Common myeloid progenitor, CD34-positive (primary cell): ENCODE data around the gene CNTLN. TPM values are rescaled to one million over a fixed set of nuclear protein-coding genes. Genes with fewer than 3 reads are reported as not detected.

Source experiments
- CTCF ChIA-PET: fragments of 350-600 bp; sonication (Branson Sonifier 250); formaldehyde crosslinking; loops from one replicate; lab custom pipeline; 2021; ENCODE audit warnings: antibody characterized with exemption; lab: Charles Lee
- POLR2A ChIA-PET: fragments of 350-600 bp; sonication (Branson Sonifier 250); formaldehyde crosslinking; loops from one replicate; lab custom pipeline; 2021; ENCODE audit warnings: antibody characterized with exemption; lab: Charles Lee
- DNase-seq, 3 donors: peaks; one replicate each; pipeline versions ENCODE4 v3.0.0 to v3.0.0-alpha.2; 2013
- H3K27ac ChIP-seq, 2 experiments: 1 replicate in 1 of 2; 2 replicates in 1 of 2; pipeline ENCODE4 v1.7.0; 2013; ENCODE audit warnings: inconsistent platforms in 2 of 2, low read length in 2 of 2, mild to moderate bottlenecking in 2 of 2, low read depth in 1 of 2, moderate library complexity in 1 of 2; ENCODE audit not compliant: severe bottlenecking in 2 of 2, insufficient read depth in 1 of 2, poor library complexity in 1 of 2
- H3K27me3 ChIP-seq, 5 experiments: replicated peaks in 2 of 5; 1 replicate in 3 of 5; 2 replicates in 2 of 5; pipeline versions ENCODE4 v1.6.1 to v1.7.0; 2013; ENCODE audit warnings: low read length in 4 of 5, mild to moderate bottlenecking in 2 of 5, moderate library complexity in 2 of 5, inconsistent platforms in 1 of 5; ENCODE audit not compliant: insufficient read depth in 5 of 5, control insufficient read depth in 4 of 5
- H3K36me3 ChIP-seq, 4 experiments: 1 replicate in 2 of 4; 2 replicates in 2 of 4; pipeline versions ENCODE4 v1.6.1 to v1.7.0; 2013; ENCODE audit warnings: low read length in 3 of 4, control low read depth in 1 of 4, mild to moderate bottlenecking in 1 of 4; ENCODE audit not compliant: control insufficient read depth in 4 of 4, insufficient read depth in 4 of 4
- H3K4me1 ChIP-seq, 4 experiments: 1 replicate in 3 of 4; 2 replicates in 1 of 4; pipeline versions ENCODE4 v1.6.1 to v1.7.1; 2013; ENCODE audit warnings: low read length in 3 of 4, mild to moderate bottlenecking in 3 of 4, control low read depth in 1 of 4, inconsistent platforms in 1 of 4, moderate library complexity in 1 of 4; ENCODE audit not compliant: control insufficient read depth in 4 of 4, insufficient read depth in 4 of 4; ENCODE audit errors: control extremely low read depth in 1 of 4
- H3K4me3 ChIP-seq, 7 experiments: 1 replicate in 4 of 7; 2 replicates in 3 of 7; pipeline versions ENCODE4 v1.5.1 to v1.7.0; 2013; ENCODE audit warnings: mild to moderate bottlenecking in 7 of 7, low read length in 6 of 7, moderate library complexity in 6 of 7, inconsistent platforms in 2 of 7, low read depth in 2 of 7, control low read depth in 1 of 7; ENCODE audit not compliant: insufficient read depth in 4 of 7, control insufficient read depth in 1 of 7; ENCODE audit errors: extremely low read depth in 1 of 7
- H3K9me3 ChIP-seq, 5 experiments: 1 replicate in 4 of 5; 2 replicates in 1 of 5; pipeline versions ENCODE4 v1.6.1 to v1.7.1; 2013; ENCODE audit warnings: low read length in 4 of 5, mild to moderate bottlenecking in 2 of 5, inconsistent platforms in 1 of 5, low read depth in 1 of 5, moderate library complexity in 1 of 5; ENCODE audit not compliant: control insufficient read depth in 4 of 5, insufficient read depth in 2 of 5; ENCODE audit errors: control extremely low read depth in 1 of 5
- WGBS: methylation state at CpG from one replicate; pipeline ENCODE4 v1.1.5; 2013; ENCODE audit not compliant: insufficient coverage; 5-methylcytosine and 5-hydroxymethylcytosine counted together
- polyA plus RNA-seq: library from polyadenylated mRNA; unstranded; fragments of 120-200 nt; gene quantifications from one replicate; pipeline ENCODE4 v1.2.1, GENCODE V29; 2013

CNTLN gene, protein sequence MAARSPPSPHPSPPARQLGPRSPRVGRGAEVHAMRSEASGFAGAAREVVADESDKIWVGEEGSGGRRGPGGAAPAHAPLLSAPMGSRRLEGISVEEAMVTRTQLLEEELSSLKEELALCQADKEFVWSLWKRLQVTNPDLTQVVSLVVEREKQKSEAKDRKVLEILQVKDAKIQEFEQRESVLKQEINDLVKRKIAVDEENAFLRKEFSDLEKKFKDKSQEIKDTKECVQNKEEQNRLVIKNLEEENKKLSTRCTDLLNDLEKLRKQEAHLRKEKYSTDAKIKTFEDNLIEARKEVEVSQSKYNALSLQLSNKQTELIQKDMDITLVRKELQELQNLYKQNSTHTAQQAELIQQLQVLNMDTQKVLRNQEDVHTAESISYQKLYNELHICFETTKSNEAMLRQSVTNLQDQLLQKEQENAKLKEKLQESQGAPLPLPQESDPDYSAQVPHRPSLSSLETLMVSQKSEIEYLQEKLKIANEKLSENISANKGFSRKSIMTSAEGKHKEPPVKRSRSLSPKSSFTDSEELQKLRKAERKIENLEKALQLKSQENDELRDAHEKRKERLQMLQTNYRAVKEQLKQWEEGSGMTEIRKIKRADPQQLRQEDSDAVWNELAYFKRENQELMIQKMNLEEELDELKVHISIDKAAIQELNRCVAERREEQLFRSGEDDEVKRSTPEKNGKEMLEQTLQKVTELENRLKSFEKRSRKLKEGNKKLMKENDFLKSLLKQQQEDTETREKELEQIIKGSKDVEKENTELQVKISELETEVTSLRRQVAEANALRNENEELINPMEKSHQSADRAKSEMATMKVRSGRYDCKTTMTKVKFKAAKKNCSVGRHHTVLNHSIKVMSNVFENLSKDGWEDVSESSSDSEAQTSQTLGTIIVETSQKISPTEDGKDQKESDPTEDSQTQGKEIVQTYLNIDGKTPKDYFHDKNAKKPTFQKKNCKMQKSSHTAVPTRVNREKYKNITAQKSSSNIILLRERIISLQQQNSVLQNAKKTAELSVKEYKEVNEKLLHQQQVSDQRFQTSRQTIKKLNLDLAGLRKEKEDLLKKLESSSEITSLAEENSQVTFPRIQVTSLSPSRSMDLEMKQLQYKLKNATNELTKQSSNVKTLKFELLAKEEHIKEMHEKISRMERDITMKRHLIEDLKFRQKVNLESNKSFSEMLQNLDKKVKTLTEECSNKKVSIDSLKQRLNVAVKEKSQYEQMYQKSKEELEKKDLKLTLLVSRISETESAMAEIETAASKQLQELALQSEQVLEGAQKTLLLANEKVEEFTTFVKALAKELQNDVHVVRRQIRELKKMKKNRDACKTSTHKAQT (N-terminal part only)
- polyA plus RNA-seq = 15.2 TPM

DNA sequence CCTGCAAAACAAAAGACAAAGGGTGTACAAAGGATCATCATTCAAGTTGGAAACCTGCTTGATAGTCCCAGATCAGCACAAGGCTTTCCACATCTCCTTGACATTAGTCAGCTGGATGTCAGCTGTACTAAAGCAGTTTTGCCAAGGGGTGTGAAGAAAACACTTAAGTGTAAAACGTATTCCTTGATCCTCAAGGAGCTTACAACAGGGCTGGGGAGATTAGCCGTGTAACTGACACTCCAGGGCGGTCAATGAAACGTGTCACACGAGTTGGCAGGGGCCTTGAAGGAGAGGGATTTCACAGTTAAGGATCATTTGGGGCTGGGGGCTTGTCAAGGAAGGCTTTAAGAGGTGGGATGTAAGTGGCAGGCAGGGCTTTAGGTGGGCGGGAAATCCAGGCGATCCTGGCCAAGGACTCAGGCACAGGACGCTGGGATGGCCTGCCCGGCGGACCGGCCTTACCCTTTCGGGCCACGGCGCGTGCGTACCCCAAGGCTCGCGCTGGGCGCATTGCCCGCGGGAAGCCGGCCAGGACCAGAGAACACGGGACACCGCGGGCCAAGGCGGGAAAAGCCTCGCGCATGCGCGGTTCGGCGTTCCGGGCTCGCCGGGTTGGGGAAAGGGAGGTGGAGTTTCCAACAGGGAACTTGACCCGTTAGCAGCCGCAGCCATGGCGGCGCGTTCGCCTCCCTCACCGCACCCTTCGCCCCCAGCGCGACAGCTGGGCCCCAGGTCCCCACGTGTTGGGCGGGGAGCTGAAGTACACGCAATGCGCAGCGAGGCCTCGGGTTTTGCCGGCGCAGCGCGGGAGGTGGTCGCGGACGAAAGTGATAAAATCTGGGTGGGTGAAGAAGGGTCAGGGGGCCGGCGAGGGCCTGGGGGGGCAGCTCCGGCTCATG is at the start of gene CNTLN:
CNTLN (plus strand) TSS at position 645 of the 899 bp plus-strand sequence; CDS start at position 671, 26 bp downstream.
- 8% methylated on average over 46 of the region's 61 CpGs for WGBS
- no peaks in the 10 kb centered on the region for H3K36me3 ChIP-seq
- POLR2A ChIA-PET = no interaction called here
- H3K4me3 ChIP-seq = peak within 1 kb of the TSS; percentile 53 to 94 (median 82)
- H3K4me1 ChIP-seq = peaks cover 0 to 15% (median 8%) of the 10 kb centered on the region in 4 experiments
- DNase-seq = peak; percentile 79 to 87 (median 83)
- no peak within 1 kb of the TSS for H3K27ac ChIP-seq
- CTCF ChIA-PET = interaction anchor here (0.9 kb wide), 1 partner anchor 268 kb away, joined by 3 read pairs; no protein-coding TSS in a partner anchor
- H3K27me3 ChIP-seq = no peaks in the 10 kb centered on the region
- no peaks in the 10 kb centered on the region for H3K9me3 ChIP-seq

DNA sequence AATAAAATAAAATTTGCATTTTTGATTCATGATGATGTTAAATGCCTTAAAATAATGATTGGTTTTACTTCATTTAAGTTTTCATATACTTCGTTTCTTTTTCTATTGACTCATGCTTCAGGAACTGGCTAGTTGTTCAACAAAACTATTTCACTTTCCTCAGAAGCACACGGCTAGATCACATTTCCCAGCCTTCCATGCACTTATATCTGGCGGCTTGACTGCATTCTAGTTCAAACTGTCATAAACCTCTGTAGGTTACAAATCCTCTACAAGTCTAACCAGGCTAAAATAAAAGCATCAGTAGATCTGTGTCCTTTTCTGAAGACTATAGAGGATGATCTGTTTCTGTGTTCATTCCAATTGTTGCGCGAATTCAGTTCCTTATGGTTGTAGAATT is 46.3 kb upstream of the CNTLN start:
- H3K4me1 ChIP-seq = no peaks in the 10 kb centered on the region
- DNase-seq = no peak
- 100% methylated on average over 5 of the region's 5 CpGs for WGBS
- no peak overlapping the region for H3K27ac ChIP-seq
- peaks cover 0 to 1% (median 0%) of the 10 kb centered on the region in 5 experiments for H3K9me3 ChIP-seq
- POLR2A ChIA-PET = no interaction called here
- H3K4me3 ChIP-seq = no peak overlapping the region
- no peaks in the 10 kb centered on the region for H3K36me3 ChIP-seq
- H3K27me3 ChIP-seq = peaks cover 0 to 4% (median 0%) of the 10 kb centered on the region in 5 experiments
- CTCF ChIA-PET = no interaction called here

DNA sequence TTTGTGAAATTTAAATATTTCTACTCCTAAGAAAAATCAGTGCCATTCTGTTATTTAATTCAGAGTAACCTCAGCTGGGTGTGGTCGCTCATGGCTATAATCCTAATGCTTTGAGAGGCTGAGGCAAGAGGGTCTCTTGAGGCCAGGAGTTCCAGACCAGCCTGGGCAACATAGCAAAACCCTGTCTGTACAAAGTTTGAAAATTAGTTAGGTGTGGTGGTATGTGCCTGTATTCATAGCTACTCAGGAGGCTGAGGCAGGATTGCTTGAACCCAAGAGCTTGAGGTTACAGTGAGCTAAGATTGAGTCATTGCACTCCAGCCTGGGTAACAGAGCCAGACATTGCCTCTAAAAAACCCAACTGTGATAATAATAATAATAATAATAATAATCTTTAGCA is 44.8 kb upstream of the CNTLN start:
- Histone ChIP-seq H3K36me3 (no peaks in the 10 kb centered on the region), H3K27ac (no peak overlapping the region), H3K9me3 (no peaks in the 10 kb centered on the region), H3K4me3 (no peak overlapping the region), H3K4me1 (no peaks in the 10 kb centered on the region), H3K27me3 (peaks cover 0 to 4% (median 0%) of the 10 kb centered on the region in 5 experiments)
- ChIA-PET CTCF (no interaction called here), POLR2A (no interaction called here)
- DNase-seq = no peak
- WGBS = 100% methylated on average over 1 of the region's 1 CpG

DNA sequence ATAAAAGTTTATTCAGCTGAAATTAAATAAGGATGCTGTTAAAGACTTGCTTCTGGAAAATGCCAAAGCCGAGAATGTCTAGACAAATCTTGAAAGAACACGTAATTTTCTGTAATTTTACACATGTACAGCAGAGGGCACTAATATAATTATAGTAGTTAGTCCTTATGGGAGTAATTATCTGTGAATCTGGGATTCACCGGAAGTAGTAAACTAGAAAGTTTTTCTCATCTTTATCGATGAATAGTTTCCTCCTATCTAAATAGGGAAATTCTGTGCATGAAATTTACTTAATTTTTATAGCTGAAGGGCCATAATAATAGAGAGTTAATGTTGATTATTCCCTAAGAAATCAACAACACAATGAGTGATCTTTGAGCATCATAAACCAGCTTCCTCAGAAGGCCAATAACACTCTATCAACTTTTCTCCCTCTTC is 18.4 kb upstream of the CNTLN start:
- no CpG with 5 or more reads among the region's 4 CpGs for WGBS
- CTCF ChIA-PET = interaction anchor here (0.6 to 3.9 kb wide), 13 partner anchors 11 to 360 kb away, joined by 3 to 34 read pairs (median 3); no protein-coding TSS in a partner anchor

DNA sequence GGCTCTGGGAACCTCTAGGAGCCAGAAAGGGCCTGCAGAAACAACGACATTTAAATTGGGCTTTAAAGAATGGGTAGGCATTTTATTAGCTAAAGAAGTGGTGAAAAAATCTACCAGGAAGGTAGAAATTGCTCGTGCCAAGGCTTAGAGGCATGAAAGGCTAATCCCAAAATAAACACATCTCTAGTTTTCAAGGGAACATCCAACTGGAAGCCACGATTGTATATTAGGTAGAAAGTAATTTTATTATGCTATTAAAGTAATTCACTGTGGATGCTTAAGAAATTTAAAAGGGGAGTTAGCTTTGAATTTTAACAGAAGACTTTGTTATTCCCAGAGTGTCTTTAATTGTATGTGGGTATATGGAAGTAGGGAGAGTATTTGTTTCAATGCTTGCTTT is 17.5 kb upstream of the CNTLN start:
- Histone ChIP-seq H3K27me3 (no peaks in the 10 kb centered on the region), H3K36me3 (no peaks in the 10 kb centered on the region), H3K9me3 (no peaks in the 10 kb centered on the region), H3K4me3 (no peak overlapping the region), H3K4me1 (no peaks in the 10 kb centered on the region), H3K27ac (no peak overlapping the region)
- ChIA-PET CTCF (interaction anchor here (0.6 to 3.9 kb wide), 15 partner anchors 10 to 344 kb away, joined by 3 to 34 read pairs (median 4); no protein-coding TSS in a partner anchor), POLR2A (interaction anchor here (0.6 kb wide), 1 partner anchor 12 kb away, joined by 3 read pairs; no protein-coding TSS in a partner anchor)
- DNase-seq = no peak
- 80% methylated on average over 1 of the region's 3 CpGs for WGBS

More for the DNA sequence above, 18.4 kb upstream of the CNTLN start:
- DNase-seq = peak; percentile 25 to 38 (median 30)
- POLR2A ChIA-PET = no interaction called here
- Histone ChIP-seq H3K4me1 (no peaks in the 10 kb centered on the region), H3K4me3 (no peak overlapping the region), H3K36me3 (no peaks in the 10 kb centered on the region), H3K27me3 (no peaks in the 10 kb centered on the region), H3K9me3 (no peaks in the 10 kb centered on the region), H3K27ac (no peak overlapping the region)

DNA sequence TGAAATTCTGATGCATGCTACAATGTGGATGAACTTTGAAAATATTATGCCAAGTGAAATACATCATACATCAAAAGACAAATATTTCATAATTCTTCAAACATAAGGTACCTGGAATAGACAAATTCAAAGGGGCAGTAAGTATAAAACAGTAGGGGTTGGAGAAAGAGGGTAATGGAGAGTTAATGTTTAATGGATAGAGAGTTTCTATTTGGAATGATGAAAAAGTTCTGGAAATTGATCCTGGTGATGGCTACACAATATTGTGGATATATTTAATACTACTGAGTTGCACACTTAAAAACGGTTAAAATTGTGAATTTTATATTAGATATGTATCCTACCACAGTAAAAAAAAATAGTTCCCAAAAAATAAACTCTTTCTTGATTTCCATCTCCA is 14.6 kb upstream of the CNTLN start:
- no peak overlapping the region for H3K27ac ChIP-seq
- no CpG with 5 or more reads among the region's 1 CpG for WGBS
- no peaks in the 10 kb centered on the region for H3K36me3 ChIP-seq
- H3K4me3 ChIP-seq = no peak overlapping the region
- no peak for DNase-seq
- no peaks in the 10 kb centered on the region for H3K9me3 ChIP-seq
- no peaks in the 10 kb centered on the region for H3K4me1 ChIP-seq
- CTCF ChIA-PET = interaction anchor here (0.9 to 3.9 kb wide), 2 partner anchors 9 to 342 kb away, joined by 3 to 34 read pairs; no protein-coding TSS in a partner anchor
- no peaks in the 10 kb centered on the region for H3K27me3 ChIP-seq
- POLR2A ChIA-PET = no interaction called here
